Peyer's patch (tissue), 4 donors: ENCODE measurements around the gene SNED1.

Experiments
- POLR2A ChIP-seq, 2 donors: fragments of 450-650 bp; IDR thresholded peaks; one replicate each; pipeline ENCODE4 v1.5.1; 2017; ENCODE audit warnings: antibody characterized with exemption in 2 of 2, mild to moderate bottlenecking in 2 of 2, moderate library complexity in 2 of 2
- TF ChIP-seq, protein P1 (sequence below), 6 experiments: fragments of 450-650 bp in 4 of 6; fragments of 200-600 bp in 2 of 6; sonication (generic) in 1 of 6; IDR thresholded peaks; one replicate each; pipeline ENCODE4 v1.5.1; 2017 to 2019; ENCODE audit warnings: antibody characterized with exemption in 6 of 6, mild to moderate bottlenecking in 3 of 6, moderate library complexity in 1 of 6

- no peak for TF ChIP-seq POLR2A (IDR thresholded peaks at IDR 0.05)
- TF ChIP-seq, protein P1, sequence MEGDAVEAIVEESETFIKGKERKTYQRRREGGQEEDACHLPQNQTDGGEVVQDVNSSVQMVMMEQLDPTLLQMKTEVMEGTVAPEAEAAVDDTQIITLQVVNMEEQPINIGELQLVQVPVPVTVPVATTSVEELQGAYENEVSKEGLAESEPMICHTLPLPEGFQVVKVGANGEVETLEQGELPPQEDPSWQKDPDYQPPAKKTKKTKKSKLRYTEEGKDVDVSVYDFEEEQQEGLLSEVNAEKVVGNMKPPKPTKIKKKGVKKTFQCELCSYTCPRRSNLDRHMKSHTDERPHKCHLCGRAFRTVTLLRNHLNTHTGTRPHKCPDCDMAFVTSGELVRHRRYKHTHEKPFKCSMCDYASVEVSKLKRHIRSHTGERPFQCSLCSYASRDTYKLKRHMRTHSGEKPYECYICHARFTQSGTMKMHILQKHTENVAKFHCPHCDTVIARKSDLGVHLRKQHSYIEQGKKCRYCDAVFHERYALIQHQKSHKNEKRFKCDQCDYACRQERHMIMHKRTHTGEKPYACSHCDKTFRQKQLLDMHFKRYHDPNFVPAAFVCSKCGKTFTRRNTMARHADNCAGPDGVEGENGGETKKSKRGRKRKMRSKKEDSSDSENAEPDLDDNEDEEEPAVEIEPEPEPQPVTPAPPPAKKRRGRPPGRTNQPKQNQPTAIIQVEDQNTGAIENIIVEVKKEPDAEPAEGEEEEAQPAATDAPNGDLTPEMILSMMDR (IDR thresholded peaks at IDR 0.05): no peak
Observed at GRCh38 chr2:241083091-241083415, 84.6 kb downstream of the SNED1 start.
